SK-N-MC (cell line): ENCODE measurements around the gene ATXN1.
"Not testable (repeated sequence)": the region's sequence is repeated elsewhere in the genome, so short reads cannot be mapped to it uniquely, and the experiment has no call there.

Experiments
- DNase-seq: peaks from one replicate; pipeline ENCODE4 v3.0.0-alpha.2; 2011; ENCODE audit warnings: low read depth, low spot score
- H3K27ac ChIP-seq: fragments of 200-600 bp; sonication (generic); 2 replicates; pipeline ENCODE4 v1.5.1; 2016; ENCODE audit warnings: mixed run types
- H3K36me3 ChIP-seq: fragments of 200-600 bp; sonication (generic); 2 replicates; pipeline ENCODE4 v1.6.1; 2017; ENCODE audit warnings: antibody characterized with exemption, low read length, mixed read lengths; ENCODE audit not compliant: insufficient read depth
- H3K4me3 ChIP-seq: fragments of 200-600 bp; sonication (generic); 2 replicates; pipeline ENCODE4 v1.5.1; 2016
- H3K9ac ChIP-seq: fragments of 200-600 bp; sonication (generic); 2 replicates; pipeline ENCODE4 v1.8.0; 2017; ENCODE audit warnings: mixed run types, mixed read lengths; ENCODE audit not compliant: insufficient read length
- H3K9me3 ChIP-seq: fragments of 200-600 bp; sonication (generic); 2 replicates; pipeline ENCODE4 v1.6.1; 2017; ENCODE audit warnings: low read depth, mild to moderate bottlenecking, antibody characterized with exemption, low read length, moderate library complexity, mixed read lengths
- EZH2 ChIP-seq: fragments of 200-600 bp; sonication (generic); IDR thresholded peaks from one replicate; pipeline ENCODE4 v1.6.1; 2017; ENCODE audit warnings: antibody characterized with exemption
- FOXP2 ChIP-seq: optimal IDR thresholded peaks from 2 replicates; pipeline ENCODE3; 2011; ENCODE audit warnings: mild to moderate bottlenecking, moderate library complexity; ENCODE audit not compliant: insufficient read depth; ENCODE audit errors: extremely low read length, control extremely low read depth
- POLR2AphosphoS5 ChIP-seq: IDR thresholded peaks from 2 replicates; pipeline ENCODE4 v1.6.1; 2012; ENCODE audit warnings: mild to moderate bottlenecking, low read depth, low read length, borderline replicate concordance

Gene ATXN1

DNA sequence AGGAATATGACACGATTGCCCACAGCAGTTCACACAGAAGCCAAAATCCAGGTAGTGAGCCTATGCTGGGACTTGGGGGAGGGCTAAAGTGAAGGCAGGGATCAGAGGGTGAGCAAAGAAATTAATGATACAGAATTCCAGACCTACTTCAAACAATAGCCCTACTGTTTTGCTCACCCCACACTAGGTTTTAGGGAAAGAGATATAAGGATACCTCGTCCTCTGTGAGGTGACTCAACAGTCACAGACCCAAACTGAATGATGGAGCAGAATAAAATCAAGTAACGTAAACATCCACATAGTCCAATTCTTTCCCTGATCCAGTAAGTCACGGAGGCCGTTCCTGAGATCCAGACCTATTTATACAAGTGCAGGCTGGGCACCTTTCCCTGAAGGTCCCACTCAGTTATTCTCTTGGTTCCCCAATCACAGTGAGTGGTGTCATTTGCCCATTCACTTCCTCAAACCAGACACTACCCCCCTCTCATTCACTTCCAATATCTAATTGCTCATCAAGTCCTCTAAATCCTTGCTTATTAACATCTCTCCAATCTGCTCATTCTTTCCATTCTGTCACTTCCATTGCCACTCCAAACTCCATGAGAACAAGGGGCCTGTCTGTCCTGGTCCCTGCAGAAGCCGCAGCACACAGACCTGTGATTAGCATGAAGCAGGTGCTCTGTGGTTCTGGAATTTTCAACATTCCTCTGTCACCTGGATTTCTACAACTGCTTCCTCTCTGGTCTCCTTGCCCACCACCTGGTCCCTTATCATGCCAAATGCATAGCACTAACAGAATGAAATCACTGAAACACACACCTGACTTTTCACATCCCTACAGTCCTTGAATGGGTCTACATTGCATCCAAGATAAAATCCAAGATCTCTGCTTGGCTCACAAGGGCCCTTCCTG, 55.9 kb downstream of the ATXN1 start:
- Histone ChIP-seq H3K36me3 (no peaks in the 10 kb centered on the region), H3K9me3 (no peaks in the 10 kb centered on the region), H3K27ac (no peak overlapping the region), H3K9ac (no peak overlapping the region), H3K4me3 (no peak overlapping the region)
- no peak for DNase-seq
- TF ChIP-seq POLR2AphosphoS5 (no peak), FOXP2 (no peak), EZH2 (no peak)

GRCh38 chr6:16704401-16705045, 56.7 kb downstream of the ATXN1 start:
- DNase-seq = no peak
- Histone ChIP-seq H3K4me3 (no peak overlapping the region), H3K9me3 (no peaks in the 10 kb centered on the region), H3K9ac (no peak overlapping the region), H3K36me3 (no peaks in the 10 kb centered on the region), H3K27ac (no peak overlapping the region)
- TF ChIP-seq EZH2 (no peak), POLR2AphosphoS5 (no peak), FOXP2 (no peak)

DNA sequence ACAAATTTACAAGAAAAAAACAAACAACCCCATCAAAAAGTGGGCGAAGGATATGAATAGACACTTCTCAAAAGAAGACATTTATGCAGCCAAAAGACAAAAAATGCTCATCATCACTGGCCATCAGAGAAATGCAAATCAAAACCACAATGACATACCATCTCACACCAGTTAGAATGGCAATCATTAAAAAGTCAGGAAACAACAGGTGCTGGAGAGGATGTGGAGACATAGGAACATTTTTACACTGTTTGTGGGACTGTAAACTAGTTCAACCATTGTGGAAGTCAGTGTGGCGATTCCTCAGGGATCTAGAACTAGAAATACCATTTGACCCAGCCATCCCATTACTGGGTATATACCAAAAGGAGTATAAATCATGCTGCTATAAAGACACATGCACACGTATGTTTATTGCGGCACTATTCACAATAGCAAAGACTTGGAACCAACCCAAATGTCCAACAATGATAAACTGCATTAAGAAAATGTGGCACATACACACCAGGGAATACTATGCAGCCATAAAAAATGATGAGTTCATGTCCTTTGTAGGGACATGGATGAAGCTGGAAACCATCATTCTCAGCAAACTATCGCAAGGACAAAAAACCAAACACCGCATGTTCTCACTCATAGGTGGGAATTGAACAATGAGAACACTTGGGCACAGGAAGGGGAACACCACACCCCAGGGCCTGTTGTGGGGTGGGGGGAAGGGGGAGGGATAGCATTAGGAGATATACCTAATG, 58.5 kb downstream of the ATXN1 start:
- H3K4me3 ChIP-seq, H3K27ac ChIP-seq, DNase-seq, H3K36me3 ChIP-seq, H3K9ac ChIP-seq, H3K9me3 ChIP-seq: not testable (repeated sequence)

DNA sequence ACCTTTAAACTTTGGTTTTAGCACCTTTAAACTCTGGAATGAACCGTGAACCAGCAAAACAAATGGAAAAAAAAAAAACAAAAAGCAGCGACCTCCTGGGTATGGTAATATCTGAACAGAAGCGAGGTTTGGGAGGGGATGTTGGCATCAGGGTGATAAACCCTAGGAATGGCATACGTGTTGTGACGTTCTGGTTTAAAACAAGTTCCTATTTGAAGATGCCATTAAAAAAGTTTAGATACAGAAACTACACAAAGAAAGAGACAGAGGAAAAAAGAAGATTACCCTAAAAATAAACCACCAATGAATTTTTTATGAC, 60.4 kb downstream of the ATXN1 start:
- Histone ChIP-seq H3K36me3 (no peaks in the 10 kb centered on the region), H3K27ac (no peak overlapping the region), H3K9ac (no peak overlapping the region), H3K9me3 (no peaks in the 10 kb centered on the region), H3K4me3 (no peak overlapping the region)
- DNase-seq = no peak
- no peak for TF ChIP-seq POLR2AphosphoS5
- TF ChIP-seq FOXP2 = no peak
- TF ChIP-seq EZH2 = no peak

- Histone ChIP-seq H3K4me3 (no peak overlapping the region), H3K9me3 (no peaks in the 10 kb centered on the region), H3K27ac (no peak overlapping the region), H3K36me3 (no peaks in the 10 kb centered on the region), H3K9ac (no peak overlapping the region)
- no peak for DNase-seq
- TF ChIP-seq FOXP2 = no peak
- no peak for TF ChIP-seq EZH2
- TF ChIP-seq POLR2AphosphoS5 = no peak
Measured at GRCh38 chr6:16700202-16700915, 60.9 kb downstream of the ATXN1 start.

DNA sequence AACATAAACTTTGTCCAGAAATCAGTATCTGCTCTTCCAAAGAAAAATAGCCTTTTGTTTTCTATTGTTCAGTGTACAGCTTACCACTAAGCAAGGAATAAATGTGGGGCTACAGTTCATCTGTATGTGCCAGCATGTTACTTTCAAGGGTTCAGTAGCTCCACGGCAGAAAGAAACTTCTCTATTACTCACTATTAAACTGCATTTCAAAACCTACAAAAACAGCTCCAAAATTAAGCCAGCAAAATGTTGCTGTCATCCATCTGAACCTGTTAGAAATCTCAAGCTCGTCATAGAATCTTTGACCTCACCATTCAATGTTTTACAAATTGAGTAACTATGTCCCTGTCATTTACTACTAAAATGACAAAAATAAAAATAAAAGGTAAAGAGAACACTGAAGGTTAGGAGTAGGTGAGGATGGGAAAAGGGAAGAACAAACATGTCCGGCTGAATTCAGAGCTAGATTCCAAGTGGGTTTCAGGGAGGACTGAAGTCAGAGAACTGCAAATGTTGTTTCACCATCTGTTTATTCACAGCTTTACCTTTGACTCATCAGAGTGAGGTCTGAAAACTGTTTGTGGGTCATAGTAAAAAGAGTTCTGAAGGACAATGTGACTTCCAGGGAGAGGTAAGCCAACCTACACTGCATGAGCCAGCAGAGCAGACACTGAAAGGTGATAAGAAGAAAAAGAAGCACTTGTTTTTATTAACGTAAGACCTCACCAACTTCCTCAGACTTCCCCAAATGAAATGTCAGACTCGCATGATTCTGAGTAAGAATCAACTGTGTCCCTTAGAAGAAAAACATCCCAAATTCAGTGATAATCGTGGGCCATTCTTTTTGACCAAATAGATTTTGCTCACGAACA, 62.0 kb downstream of the ATXN1 start:
- H3K27ac ChIP-seq = no peak overlapping the region
- H3K9ac ChIP-seq = no peak overlapping the region
- H3K36me3 ChIP-seq = no peaks in the 10 kb centered on the region
- H3K4me3 ChIP-seq = no peak overlapping the region
- TF ChIP-seq FOXP2 = no peak
- no peak for TF ChIP-seq EZH2
- TF ChIP-seq POLR2AphosphoS5 = no peak
- H3K9me3 ChIP-seq = no peaks in the 10 kb centered on the region
- DNase-seq = no peak

- DNase-seq = no peak
- no peaks in the 10 kb centered on the region for H3K9me3 ChIP-seq
- no peak overlapping the region for H3K4me3 ChIP-seq
- no peak overlapping the region for H3K9ac ChIP-seq
- no peak for TF ChIP-seq EZH2
- no peaks in the 10 kb centered on the region for H3K36me3 ChIP-seq
- no peak overlapping the region for H3K27ac ChIP-seq
Measured at GRCh38 chr6:16698162-16698533, 63.1 kb downstream of the ATXN1 start.

DNA sequence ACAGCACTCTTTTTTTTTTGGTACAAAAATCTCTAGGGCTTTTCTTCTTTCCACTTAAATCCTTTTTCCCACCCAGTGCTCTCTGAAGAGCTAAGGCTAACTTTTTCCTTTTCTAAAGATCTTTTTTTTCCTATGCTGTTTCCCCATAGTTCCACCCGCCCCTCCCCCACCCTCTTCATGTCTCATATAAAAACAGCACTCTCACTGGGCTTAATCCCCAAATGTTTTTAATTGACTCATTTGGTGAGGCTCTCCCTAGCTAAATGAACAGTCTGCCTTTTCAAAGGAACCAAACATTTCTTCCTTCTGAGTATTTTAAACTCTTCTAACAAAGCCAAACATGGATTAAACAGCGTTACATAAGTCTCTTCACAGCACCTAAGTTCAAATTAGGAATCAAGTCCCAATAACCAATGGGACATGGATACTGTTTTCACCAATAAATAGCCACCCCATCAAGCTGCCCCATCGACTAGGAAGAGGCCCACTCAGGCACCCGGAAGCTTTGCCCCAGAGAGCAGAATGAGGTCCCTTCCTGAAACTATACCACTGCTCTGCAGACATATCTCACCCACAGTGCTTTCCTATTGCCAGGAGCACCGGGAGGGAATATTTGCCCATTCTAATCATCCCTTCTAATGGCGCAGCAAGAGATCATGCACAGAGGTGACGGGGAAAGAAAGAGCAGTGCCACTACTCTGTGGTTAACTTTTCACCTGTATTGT, 63.7 kb downstream of the ATXN1 start:
- TF ChIP-seq EZH2 = no peak
- TF ChIP-seq POLR2AphosphoS5 = no peak
- no peak for TF ChIP-seq FOXP2
- no peak for DNase-seq
- no peak overlapping the region for H3K27ac ChIP-seq
- no peak overlapping the region for H3K4me3 ChIP-seq
- H3K9me3 ChIP-seq = no peaks in the 10 kb centered on the region
- H3K9ac ChIP-seq = no peak overlapping the region
- H3K36me3 ChIP-seq = no peaks in the 10 kb centered on the region
